ENCODE data around the gene LNX1.

LNX1 gene

DNA sequence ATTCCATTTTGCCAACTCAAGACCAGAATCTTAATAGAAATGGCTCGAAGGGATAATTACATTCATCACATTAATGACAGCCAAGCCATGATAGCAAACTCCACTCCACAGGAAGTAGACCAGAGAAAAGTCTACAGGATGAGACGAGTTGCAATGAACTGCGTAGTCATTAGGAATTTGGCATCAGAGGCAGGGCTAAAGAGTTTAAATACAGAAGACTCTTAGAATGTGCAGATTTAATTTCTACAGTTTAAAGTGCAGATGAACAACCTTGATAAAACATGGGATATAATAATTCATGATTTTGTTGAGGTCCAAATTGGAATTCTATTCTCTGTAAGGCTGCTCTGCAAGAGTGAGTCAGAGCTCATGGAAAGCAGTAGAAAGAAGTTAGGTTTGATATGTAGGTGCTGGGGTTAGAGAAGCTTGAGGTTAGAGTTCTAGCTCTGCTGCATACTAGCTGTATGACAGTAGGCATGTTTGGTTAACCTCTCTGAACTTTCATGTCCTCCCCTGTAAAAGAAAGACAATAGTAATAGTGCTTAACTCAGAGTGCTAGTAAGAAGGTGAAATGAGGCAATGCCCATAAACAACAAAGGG is 32.2 kb downstream of the LNX1 start:
- TF ChIP-seq RAD21 (IDR thresholded peaks at IDR 0.05; ENCODE audit: low read depth) (no peak), CREB1 (IDR thresholded peaks at IDR 0.05; ENCODE audit: low read depth) (no peak), EP300 (IDR thresholded peaks at IDR 0.05; ENCODE audit: borderline replicate concordance) (no peak), TCF12 (IDR thresholded peaks at IDR 0.05; ENCODE audit: low read depth) (no peak), EGR1 (IDR thresholded peaks at IDR 0.05) (no peak), CEBPB (IDR thresholded peaks at IDR 0.05) (no peak), TEAD4 (IDR thresholded peaks at IDR 0.05) (no peak), YY1 (IDR thresholded peaks at IDR 0.05; ENCODE audit: low read depth) (no peak), ZBTB7A (IDR thresholded peaks at IDR 0.05; ENCODE audit: low read depth) (no peak), TAF1 (IDR thresholded peaks at IDR 0.05; ENCODE audit: low read depth) (no peak), FOXM1 (IDR thresholded peaks at IDR 0.05; ENCODE audit: borderline replicate concordance, low read depth) (no peak), NFIC (IDR thresholded peaks at IDR 0.05) (no peak)
- TF ChIP-seq, protein P1, sequence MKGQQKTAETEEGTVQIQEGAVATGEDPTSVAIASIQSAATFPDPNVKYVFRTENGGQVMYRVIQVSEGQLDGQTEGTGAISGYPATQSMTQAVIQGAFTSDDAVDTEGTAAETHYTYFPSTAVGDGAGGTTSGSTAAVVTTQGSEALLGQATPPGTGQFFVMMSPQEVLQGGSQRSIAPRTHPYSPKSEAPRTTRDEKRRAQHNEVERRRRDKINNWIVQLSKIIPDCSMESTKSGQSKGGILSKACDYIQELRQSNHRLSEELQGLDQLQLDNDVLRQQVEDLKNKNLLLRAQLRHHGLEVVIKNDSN (IDR thresholded peaks at IDR 0.05): no peak
- TF ChIP-seq, protein P2, sequence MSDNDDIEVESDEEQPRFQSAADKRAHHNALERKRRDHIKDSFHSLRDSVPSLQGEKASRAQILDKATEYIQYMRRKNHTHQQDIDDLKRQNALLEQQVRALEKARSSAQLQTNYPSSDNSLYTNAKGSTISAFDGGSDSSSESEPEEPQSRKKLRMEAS (IDR thresholded peaks at IDR 0.05): no peak
- TF ChIP-seq, protein P3, sequence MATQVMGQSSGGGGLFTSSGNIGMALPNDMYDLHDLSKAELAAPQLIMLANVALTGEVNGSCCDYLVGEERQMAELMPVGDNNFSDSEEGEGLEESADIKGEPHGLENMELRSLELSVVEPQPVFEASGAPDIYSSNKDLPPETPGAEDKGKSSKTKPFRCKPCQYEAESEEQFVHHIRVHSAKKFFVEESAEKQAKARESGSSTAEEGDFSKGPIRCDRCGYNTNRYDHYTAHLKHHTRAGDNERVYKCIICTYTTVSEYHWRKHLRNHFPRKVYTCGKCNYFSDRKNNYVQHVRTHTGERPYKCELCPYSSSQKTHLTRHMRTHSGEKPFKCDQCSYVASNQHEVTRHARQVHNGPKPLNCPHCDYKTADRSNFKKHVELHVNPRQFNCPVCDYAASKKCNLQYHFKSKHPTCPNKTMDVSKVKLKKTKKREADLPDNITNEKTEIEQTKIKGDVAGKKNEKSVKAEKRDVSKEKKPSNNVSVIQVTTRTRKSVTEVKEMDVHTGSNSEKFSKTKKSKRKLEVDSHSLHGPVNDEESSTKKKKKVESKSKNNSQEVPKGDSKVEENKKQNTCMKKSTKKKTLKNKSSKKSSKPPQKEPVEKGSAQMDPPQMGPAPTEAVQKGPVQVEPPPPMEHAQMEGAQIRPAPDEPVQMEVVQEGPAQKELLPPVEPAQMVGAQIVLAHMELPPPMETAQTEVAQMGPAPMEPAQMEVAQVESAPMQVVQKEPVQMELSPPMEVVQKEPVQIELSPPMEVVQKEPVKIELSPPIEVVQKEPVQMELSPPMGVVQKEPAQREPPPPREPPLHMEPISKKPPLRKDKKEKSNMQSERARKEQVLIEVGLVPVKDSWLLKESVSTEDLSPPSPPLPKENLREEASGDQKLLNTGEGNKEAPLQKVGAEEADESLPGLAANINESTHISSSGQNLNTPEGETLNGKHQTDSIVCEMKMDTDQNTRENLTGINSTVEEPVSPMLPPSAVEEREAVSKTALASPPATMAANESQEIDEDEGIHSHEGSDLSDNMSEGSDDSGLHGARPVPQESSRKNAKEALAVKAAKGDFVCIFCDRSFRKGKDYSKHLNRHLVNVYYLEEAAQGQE (IDR thresholded peaks at IDR 0.05; ENCODE audit: low read depth): no peak

DNA sequence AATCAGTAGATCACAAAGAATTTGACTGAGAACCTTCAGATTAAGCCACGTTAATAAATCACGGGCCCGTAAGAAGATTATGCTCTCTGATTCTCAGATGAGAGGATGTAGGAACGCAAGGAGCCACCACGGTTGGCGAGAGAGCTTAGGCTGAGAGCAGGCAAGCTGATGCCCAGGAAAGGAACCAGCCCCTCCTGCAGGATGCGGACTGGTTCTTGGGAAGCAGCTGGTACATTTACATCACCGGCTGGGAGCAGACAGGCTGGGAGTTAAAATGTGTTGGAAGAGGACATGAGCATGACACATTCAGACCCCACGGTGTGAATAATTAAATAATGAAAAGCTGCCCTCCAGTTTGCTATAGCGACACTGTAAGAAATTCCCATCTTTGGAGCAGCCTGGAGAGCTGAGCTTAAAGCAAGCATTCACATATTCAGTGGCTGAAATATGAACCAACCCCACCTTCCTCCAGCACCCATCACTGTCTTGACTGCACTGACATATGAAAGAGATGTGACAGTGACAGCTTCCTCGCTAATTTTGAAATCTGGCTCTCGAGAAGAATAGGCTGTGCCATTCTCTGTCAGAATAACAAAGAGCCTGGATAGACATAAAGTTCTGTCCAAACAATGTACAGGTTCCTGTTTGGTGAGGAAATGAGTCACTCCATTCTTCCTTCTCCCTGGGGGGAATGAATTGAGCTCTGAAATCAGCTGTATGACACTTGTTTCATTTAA is 33.1 kb downstream of the LNX1 start:
- no peak for TF ChIP-seq YY1 (IDR thresholded peaks at IDR 0.05; ENCODE audit: low read depth)
- no peak for TF ChIP-seq TEAD4 (IDR thresholded peaks at IDR 0.05)
- TF ChIP-seq ZBTB7A (IDR thresholded peaks at IDR 0.05; ENCODE audit: low read depth): no peak
- TF ChIP-seq EP300 (IDR thresholded peaks at IDR 0.05; ENCODE audit: borderline replicate concordance): no peak
- TF ChIP-seq TAF1 (IDR thresholded peaks at IDR 0.05; ENCODE audit: low read depth): no peak
- no peak for TF ChIP-seq CREB1 (IDR thresholded peaks at IDR 0.05; ENCODE audit: low read depth)
- TF ChIP-seq, protein P3 (IDR thresholded peaks at IDR 0.05; ENCODE audit: low read depth): no peak
- TF ChIP-seq, protein P2 (IDR thresholded peaks at IDR 0.05): no peak
- TF ChIP-seq TCF12 (IDR thresholded peaks at IDR 0.05; ENCODE audit: low read depth): no peak
- TF ChIP-seq RAD21 (IDR thresholded peaks at IDR 0.05; ENCODE audit: low read depth): no peak
- no peak for TF ChIP-seq FOXM1 (IDR thresholded peaks at IDR 0.05; ENCODE audit: borderline replicate concordance, low read depth)
- no peak for TF ChIP-seq CEBPB (IDR thresholded peaks at IDR 0.05)
- TF ChIP-seq, protein P1 (IDR thresholded peaks at IDR 0.05): no peak

DNA sequence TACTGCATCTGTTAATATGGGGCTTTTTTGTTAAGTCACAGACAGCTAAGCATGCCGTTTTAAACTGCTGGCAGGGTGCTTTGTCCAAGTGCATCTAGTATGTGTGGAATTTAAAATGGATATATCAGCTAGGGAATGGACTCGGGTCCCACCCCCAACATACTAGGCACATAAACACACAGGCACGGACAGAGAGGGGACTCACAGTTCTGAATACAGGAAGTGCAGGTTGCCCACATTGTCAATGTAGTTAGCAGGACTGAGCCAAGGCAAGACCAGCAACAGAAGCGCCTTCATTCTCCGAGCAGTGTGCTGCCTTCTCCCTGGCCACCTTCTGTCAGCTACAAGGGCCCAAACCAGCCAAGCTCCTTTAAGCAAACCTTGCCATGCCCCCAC is 33.6 kb downstream of the LNX1 start:
- TF ChIP-seq, protein P1 (IDR thresholded peaks at IDR 0.05): no peak
- TF ChIP-seq CREB1 (IDR thresholded peaks at IDR 0.05; ENCODE audit: low read depth) (no peak), YY1 (IDR thresholded peaks at IDR 0.05; ENCODE audit: low read depth) (no peak), EGR1 (IDR thresholded peaks at IDR 0.05) (no peak), TEAD4 (IDR thresholded peaks at IDR 0.05) (no peak), TAF1 (IDR thresholded peaks at IDR 0.05; ENCODE audit: low read depth) (no peak), RAD21 (IDR thresholded peaks at IDR 0.05; ENCODE audit: low read depth) (no peak), EP300 (IDR thresholded peaks at IDR 0.05; ENCODE audit: borderline replicate concordance) (no peak), CEBPB (IDR thresholded peaks at IDR 0.05) (no peak), FOXM1 (IDR thresholded peaks at IDR 0.05; ENCODE audit: borderline replicate concordance, low read depth) (no peak)
- TF ChIP-seq, protein P3 (IDR thresholded peaks at IDR 0.05; ENCODE audit: low read depth): no peak
- TF ChIP-seq, protein P2 (IDR thresholded peaks at IDR 0.05): no peak

Data from Ishikawa (cell line).